Coronary artery (tissue), 2 donors: ENCODE data around the gene DSCAM.

Experiments
- DNase-seq: peaks from one replicate; pipeline ENCODE4 v3.0.0-alpha.2; 2017; ENCODE audit warnings: low spot score
- H3K27ac ChIP-seq, 2 donors: fragments of 200-600 bp; sonication (generic); one replicate each; pipeline ENCODE4 v1.5.1; 2016 to 2019
- H3K4me3 ChIP-seq: fragments of 200-600 bp; sonication (generic); 2 replicates; pipeline ENCODE4 v1.5.1; 2016; ENCODE audit warnings: mild to moderate bottlenecking, moderate library complexity
- TF ChIP-seq, protein P1 (sequence below): fragments of 200-600 bp; sonication (generic); IDR thresholded peaks from one replicate; pipeline ENCODE4 v1.5.1; 2019; ENCODE audit warnings: antibody characterized with exemption

DSCAM gene

DNA sequence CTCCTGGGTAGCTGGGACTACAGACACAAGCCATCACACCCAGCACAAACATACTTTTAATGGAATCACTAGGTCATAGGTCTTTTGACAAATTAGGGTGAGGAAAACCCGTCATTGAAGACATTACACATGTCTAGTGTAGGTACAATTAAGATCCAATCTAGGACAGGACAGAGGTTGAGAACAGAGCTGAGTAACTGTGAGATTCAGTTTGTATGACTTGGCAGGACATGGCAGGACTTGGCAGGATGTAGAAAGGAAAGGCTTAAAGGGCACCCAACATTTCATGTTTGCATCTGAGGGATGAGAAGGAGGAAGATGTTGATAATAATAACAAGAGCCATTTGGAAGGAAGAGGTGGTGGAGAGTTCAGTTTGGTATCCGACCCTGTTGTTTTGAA, 496.0 kb downstream of the DSCAM start:
- TF ChIP-seq, protein P1, sequence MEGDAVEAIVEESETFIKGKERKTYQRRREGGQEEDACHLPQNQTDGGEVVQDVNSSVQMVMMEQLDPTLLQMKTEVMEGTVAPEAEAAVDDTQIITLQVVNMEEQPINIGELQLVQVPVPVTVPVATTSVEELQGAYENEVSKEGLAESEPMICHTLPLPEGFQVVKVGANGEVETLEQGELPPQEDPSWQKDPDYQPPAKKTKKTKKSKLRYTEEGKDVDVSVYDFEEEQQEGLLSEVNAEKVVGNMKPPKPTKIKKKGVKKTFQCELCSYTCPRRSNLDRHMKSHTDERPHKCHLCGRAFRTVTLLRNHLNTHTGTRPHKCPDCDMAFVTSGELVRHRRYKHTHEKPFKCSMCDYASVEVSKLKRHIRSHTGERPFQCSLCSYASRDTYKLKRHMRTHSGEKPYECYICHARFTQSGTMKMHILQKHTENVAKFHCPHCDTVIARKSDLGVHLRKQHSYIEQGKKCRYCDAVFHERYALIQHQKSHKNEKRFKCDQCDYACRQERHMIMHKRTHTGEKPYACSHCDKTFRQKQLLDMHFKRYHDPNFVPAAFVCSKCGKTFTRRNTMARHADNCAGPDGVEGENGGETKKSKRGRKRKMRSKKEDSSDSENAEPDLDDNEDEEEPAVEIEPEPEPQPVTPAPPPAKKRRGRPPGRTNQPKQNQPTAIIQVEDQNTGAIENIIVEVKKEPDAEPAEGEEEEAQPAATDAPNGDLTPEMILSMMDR: no peak
- Histone ChIP-seq H3K4me3 (no peak overlapping the region), H3K27ac (no peak overlapping the region)
- no peak for DNase-seq

DNA sequence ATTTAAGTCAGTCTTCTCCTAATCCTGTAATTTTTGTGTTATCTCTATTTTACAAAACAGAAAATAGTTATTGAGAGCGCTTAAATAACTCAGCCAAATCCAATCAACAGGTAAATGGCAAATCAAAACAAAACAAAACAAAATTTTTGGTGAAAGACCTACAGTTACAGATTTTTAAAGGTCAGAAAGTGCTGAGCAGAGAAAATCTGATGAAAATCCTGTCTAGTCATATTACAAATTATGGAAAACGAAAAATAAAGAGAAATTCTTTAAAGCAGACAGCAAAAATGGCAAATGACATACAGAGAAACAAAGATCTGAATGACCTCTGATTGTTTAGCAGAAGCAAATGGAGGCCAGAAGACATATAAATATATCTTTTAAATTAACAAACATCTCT, 497.4 kb downstream of the DSCAM start:
- TF ChIP-seq, protein P1: no peak
- DNase-seq: no peak
- H3K27ac ChIP-seq: no peak overlapping the region
- no peak overlapping the region for H3K4me3 ChIP-seq

DNA sequence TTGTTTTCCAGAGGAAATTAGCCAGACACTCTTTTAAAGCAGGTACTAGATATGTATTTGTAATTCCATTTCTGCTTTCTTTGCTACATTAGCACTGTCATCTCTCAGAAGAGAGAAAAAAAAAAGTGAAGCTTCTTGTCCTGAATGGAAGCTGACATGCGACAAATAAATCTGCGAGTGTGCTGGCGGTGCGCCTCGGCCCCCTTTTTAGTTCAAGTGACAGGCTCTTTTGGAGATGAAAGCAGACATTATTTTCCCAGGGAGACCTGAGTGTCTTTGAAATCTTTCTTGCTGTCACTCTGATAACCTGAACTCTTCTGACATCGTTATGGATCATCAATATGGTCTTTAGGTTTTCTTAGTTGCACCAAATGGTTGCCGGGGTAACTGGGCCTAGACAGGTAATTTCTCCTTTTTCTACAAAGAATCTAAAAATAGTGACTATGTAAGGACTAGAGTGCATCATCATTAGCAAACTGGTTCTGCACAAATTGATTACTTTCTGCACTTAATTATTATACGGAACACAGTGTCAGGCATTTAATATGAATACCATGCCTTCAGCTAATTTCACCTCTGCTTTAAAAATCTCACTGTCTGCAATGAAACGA, 501.1 kb downstream of the DSCAM start:
- DNase-seq: no peak
- H3K4me3 ChIP-seq: no peak overlapping the region
- no peak overlapping the region for H3K27ac ChIP-seq
- TF ChIP-seq, protein P1: no peak

DNA sequence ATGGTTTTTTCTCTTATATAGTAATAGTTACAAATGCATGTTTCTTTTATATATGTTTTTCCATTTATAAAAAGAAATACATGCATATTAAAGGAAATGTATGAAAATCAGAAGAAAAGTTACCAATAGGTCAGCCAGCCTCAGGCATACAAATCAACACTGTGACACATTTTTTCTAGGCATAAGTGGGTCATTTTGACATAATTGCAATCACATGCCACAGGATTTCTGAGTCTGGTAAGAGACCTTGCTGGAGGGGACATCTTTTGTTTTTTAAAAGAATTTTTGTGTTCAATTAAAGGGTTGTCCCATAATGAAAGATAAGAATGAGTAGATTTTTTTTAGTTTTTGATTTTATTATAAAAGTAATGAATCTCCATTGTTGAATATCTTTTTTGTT, 506.6 kb downstream of the DSCAM start:
- no peak for DNase-seq
- TF ChIP-seq, protein P1: no peak
- H3K4me3 ChIP-seq: no peak overlapping the region
- H3K27ac ChIP-seq: no peak overlapping the region

DNA sequence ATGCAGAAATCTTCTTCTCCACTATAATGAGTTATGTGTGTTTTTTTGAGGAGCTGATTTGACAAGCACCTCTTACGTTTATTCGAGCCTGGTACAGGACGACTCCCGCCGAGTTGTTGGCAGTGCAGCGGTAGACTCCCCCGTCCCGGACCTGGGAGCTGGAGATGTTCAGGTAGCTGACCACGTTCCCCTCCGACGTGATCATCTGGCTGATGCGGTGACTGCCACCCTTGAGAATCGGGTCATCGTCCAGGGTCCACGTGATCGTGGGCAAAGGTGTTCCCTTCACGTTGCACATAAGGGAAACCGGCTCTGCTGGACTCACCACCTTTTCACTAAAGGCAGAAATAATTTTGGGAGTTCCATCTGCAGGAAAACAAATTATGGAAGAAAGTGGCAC, 507.9 kb downstream of the DSCAM start:
- TF ChIP-seq, protein P1: no peak
- no peak for DNase-seq
- no peak overlapping the region for H3K4me3 ChIP-seq
- no peak overlapping the region for H3K27ac ChIP-seq

DNA sequence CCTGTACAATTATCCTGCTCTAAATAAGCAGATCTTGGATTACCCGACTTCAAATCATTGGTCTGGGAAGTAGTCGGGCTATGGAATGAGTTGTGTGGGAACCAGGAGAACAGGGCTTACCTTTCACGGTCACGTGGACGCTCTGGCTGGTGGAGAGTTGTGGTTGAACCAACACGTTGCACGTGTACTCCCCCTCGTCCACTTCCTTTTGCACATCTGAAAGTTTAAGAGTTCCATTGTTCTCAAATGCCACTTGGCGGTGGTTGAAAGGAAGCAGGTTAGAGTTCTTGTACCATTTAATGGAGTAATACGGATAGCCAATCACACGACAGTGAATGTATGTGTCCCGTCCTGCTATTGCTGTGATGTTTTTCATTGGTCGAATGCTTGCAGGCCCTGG, 509.0 kb downstream of the DSCAM start:
- no peak overlapping the region for H3K27ac ChIP-seq
- H3K4me3 ChIP-seq: no peak overlapping the region
- DNase-seq: no peak
- TF ChIP-seq, protein P1: no peak

DNA sequence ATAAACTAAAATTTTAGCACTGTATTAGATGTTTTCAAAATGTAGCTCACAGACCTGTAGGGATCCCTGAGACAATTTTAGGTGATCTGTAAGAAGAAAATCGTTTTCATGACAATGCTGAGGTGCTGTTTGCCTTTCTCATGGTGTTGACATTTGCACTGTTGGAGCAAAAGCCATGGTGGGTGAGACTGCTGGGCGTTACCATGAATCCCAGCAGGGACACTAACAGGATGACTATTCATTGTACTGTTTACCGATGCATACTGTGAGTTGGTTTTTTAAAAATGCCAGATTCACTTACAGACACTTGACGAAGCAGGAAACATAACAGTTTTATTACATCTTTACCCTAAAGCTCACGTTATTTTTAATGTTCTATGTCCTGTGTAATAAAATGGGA, 511.3 kb downstream of the DSCAM start:
- DNase-seq: no peak
- no peak overlapping the region for H3K4me3 ChIP-seq
- H3K27ac ChIP-seq: no peak overlapping the region
- TF ChIP-seq, protein P1: no peak
